Neural cell (in vitro differentiated cells): ENCODE results near the gene ADH1C.
"Not testable (repeated sequence)": the region's sequence is repeated elsewhere in the genome, so short reads cannot be mapped to it uniquely, and the experiment has no call there.

Experiments
- EP300 ChIP-seq: fragments of 450-650 bp; conservative IDR thresholded peaks from 2 replicates; pipeline ENCODE4 v1.6.1; 2014; ENCODE audit warnings: antibody characterized with exemption, mild to moderate bottlenecking, moderate library complexity; ENCODE audit not compliant: poor library complexity, severe bottlenecking
- EZH2 ChIP-seq: fragments of 200-600, 300-800 bp; shearing (Covaris generic), sonication (generic); IDR thresholded peaks from 2 replicates; pipeline ENCODE4 v1.6.1; 2014; ENCODE audit warnings: antibody characterized with exemption, low read length, borderline replicate concordance, mild to moderate bottlenecking; ENCODE audit not compliant: insufficient read depth, poor library complexity, severe bottlenecking
- POLR2AphosphoS5 ChIP-seq: IDR thresholded peaks from 2 replicates; pipeline ENCODE4 v1.6.1; 2012
- RAD21 ChIP-seq: fragments of 450-650 bp; conservative IDR thresholded peaks from 2 replicates; pipeline ENCODE4 v1.6.1; 2014; ENCODE audit warnings: antibody characterized with exemption, mild to moderate bottlenecking, moderate library complexity
- SMC3 ChIP-seq: fragments of 450-650 bp; conservative IDR thresholded peaks from 2 replicates; pipeline ENCODE4 v1.6.1; 2014; ENCODE audit warnings: antibody characterized with exemption, mild to moderate bottlenecking, moderate library complexity; ENCODE audit not compliant: poor library complexity
- TAF1 ChIP-seq: IDR thresholded peaks from 2 replicates; pipeline ENCODE4 v1.6.1; 2012; ENCODE audit warnings: low read depth
- TF ChIP-seq, protein P1 (sequence below): fragments of 450-650 bp; IDR thresholded peaks from 2 replicates; pipeline ENCODE4 v1.5.1; 2014; ENCODE audit warnings: antibody characterized with exemption, mild to moderate bottlenecking, moderate library complexity; ENCODE audit not compliant: poor library complexity, severe bottlenecking
- TF ChIP-seq, protein P2 (sequence below): IDR thresholded peaks from 2 replicates; pipeline ENCODE4 v1.6.1; 2012; ENCODE audit warnings: borderline replicate concordance

DNA sequence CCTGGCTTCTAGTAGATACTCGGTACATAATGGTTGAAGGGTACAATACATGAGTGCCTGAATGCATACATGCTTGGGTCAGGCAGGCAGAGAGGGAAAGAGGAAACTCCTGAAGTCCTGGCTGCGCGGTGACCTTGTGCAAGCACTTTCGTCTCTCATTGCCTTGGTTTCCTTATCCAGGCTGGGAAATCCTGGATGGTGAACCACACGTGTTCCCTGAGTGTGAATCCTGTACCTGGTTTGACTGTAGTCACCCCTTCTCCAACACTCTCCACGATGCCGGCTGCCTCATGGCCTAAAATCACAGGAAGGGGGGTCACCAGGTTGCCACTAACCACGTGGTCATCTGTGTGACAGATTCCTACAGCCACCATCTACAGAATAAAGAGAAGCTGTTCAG lies 34.7 kb downstream of the ADH1C start:
- TF ChIP-seq EP300, EZH2, RAD21, SMC3, POLR2AphosphoS5, TAF1: not testable (repeated sequence)
- TF ChIP-seq, protein P1, sequence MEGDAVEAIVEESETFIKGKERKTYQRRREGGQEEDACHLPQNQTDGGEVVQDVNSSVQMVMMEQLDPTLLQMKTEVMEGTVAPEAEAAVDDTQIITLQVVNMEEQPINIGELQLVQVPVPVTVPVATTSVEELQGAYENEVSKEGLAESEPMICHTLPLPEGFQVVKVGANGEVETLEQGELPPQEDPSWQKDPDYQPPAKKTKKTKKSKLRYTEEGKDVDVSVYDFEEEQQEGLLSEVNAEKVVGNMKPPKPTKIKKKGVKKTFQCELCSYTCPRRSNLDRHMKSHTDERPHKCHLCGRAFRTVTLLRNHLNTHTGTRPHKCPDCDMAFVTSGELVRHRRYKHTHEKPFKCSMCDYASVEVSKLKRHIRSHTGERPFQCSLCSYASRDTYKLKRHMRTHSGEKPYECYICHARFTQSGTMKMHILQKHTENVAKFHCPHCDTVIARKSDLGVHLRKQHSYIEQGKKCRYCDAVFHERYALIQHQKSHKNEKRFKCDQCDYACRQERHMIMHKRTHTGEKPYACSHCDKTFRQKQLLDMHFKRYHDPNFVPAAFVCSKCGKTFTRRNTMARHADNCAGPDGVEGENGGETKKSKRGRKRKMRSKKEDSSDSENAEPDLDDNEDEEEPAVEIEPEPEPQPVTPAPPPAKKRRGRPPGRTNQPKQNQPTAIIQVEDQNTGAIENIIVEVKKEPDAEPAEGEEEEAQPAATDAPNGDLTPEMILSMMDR = not testable (repeated sequence)
- TF ChIP-seq, protein P2, sequence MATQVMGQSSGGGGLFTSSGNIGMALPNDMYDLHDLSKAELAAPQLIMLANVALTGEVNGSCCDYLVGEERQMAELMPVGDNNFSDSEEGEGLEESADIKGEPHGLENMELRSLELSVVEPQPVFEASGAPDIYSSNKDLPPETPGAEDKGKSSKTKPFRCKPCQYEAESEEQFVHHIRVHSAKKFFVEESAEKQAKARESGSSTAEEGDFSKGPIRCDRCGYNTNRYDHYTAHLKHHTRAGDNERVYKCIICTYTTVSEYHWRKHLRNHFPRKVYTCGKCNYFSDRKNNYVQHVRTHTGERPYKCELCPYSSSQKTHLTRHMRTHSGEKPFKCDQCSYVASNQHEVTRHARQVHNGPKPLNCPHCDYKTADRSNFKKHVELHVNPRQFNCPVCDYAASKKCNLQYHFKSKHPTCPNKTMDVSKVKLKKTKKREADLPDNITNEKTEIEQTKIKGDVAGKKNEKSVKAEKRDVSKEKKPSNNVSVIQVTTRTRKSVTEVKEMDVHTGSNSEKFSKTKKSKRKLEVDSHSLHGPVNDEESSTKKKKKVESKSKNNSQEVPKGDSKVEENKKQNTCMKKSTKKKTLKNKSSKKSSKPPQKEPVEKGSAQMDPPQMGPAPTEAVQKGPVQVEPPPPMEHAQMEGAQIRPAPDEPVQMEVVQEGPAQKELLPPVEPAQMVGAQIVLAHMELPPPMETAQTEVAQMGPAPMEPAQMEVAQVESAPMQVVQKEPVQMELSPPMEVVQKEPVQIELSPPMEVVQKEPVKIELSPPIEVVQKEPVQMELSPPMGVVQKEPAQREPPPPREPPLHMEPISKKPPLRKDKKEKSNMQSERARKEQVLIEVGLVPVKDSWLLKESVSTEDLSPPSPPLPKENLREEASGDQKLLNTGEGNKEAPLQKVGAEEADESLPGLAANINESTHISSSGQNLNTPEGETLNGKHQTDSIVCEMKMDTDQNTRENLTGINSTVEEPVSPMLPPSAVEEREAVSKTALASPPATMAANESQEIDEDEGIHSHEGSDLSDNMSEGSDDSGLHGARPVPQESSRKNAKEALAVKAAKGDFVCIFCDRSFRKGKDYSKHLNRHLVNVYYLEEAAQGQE = not testable (repeated sequence)
